OCI-LY3 (cell line): ENCODE measurements around the gene HRCT1.

Experiments
- H2AFZ ChIP-seq: fragments of 200-600, 300-600 bp; shearing (Covaris generic); 2 replicates; pipeline ENCODE4 v1.6.0; 2014; ENCODE audit warnings: antibody characterized with exemption, low read depth, low read length
- H3K27ac ChIP-seq: fragments of 200-600, 300-600 bp; sonication (generic); 2 replicates; pipeline ENCODE4 v1.5.1; 2014; ENCODE audit warnings: mild to moderate bottlenecking, low read length, moderate library complexity, mixed read lengths
- H3K27me3 ChIP-seq: fragments of 200-600, 300-600 bp; sonication (generic); 2 replicates; pipeline ENCODE4 v1.6.1; 2014; ENCODE audit warnings: low read depth, low read length, mixed read lengths
- H3K36me3 ChIP-seq: fragments of 200-600, 300-600 bp; sonication (generic); replicated peaks from 2 replicates; pipeline ENCODE3; 2014; ENCODE audit warnings: low read depth, low read length, mixed read lengths
- H3K4me1 ChIP-seq: fragments of 300-600, 200-600 bp; sonication (generic); 2 replicates; pipeline ENCODE4 v1.6.1; 2014; ENCODE audit warnings: low read length, mixed read lengths
- H3K4me2 ChIP-seq: fragments of 200-600, 300-600 bp; sonication (generic); 2 replicates; pipeline ENCODE4 v1.6.1; 2014; ENCODE audit warnings: low read length, mixed read lengths
- H3K4me3 ChIP-seq: fragments of 300-600, 200-600 bp; sonication (generic); 2 replicates; pipeline ENCODE4 v1.5.1; 2014; ENCODE audit warnings: antibody characterized with exemption, mild to moderate bottlenecking, low read length, moderate library complexity
- H3K79me2 ChIP-seq: fragments of 300-600, 200-600 bp; shearing (Covaris generic); 2 replicates; pipeline ENCODE4 v1.6.1; 2014; ENCODE audit warnings: mild to moderate bottlenecking, low read length, mixed read lengths
- H3K9ac ChIP-seq: fragments of 300-600, 200-600 bp; shearing (Covaris generic); 2 replicates; pipeline ENCODE4 v1.6.0; 2014; ENCODE audit warnings: mild to moderate bottlenecking, low read length, moderate library complexity
- H3K9me3 ChIP-seq: fragments of 200-600, 300-600 bp; shearing (Covaris generic); 2 replicates; pipeline ENCODE4 v1.6.1; 2014; ENCODE audit warnings: low read length, mixed read lengths; ENCODE audit not compliant: insufficient read depth
- H4K20me1 ChIP-seq: fragments of 200-600, 300-600 bp; sonication (generic); 2 replicates; pipeline ENCODE4 v1.6.1; 2016; ENCODE audit warnings: low read length, mixed read lengths; ENCODE audit not compliant: insufficient read depth
- CTCF ChIP-seq: fragments of 200-600, 300-600 bp; sonication (generic); IDR thresholded peaks from 2 replicates; pipeline ENCODE4 v1.5.1; 2014; ENCODE audit warnings: antibody characterized with exemption, low read length, low read depth
- EZH2phosphoT487 ChIP-seq: fragments of 200-600 bp; shearing (Covaris generic); IDR thresholded peaks from 2 replicates; pipeline ENCODE4 v1.6.1; 2018; ENCODE audit warnings: antibody characterized with exemption, mixed run types, low read depth

HRCT1 gene

DNA sequence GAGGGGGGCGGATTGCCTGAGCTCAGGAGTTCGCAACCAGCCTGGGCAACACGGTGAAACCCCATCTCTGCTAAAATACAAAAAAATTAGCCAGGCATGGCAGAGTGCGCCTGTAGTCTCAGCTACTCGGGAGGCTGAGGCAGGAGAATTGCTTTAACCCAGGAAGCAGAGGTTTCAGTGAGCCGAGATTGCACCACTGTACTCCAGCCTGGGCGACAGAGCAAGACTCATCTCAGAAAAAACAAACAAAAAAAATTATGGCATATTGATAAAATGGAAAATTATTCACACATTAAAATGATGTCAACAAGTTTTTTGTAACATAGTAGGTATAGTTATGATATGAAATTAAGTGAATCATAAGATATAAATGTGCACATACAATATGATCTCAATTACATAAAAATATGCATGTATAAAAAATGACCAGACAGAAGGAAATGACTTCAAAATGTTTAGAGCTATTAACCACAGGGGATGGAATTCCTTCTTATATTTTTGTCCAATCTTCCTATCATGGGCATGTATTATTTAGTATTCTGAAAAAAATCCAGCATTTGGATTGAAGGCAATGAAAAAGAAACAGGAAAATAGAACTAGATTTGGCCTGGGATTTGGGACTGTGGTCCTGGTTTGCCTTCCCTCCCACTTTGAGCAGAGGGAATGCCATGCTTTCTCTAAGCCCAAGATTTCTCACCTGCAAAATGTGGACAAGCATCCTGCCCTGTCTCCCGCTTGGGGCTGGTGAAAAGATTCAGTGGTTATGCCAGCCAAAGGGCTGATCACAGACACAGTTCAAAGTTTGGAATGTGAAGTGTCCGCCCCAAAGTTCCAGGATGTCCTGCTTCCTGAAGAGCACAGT is 22.8 kb downstream of the HRCT1 start:
- Histone ChIP-seq H3K4me3 (no peak overlapping the region), H3K4me1 (peaks cover 12% of the 10 kb centered on the region; the same call in 1 of the 2 replicates), H3K27me3 (peaks cover 36% of the 10 kb centered on the region), H2AFZ (no peak overlapping the region), H3K4me2 (no peak overlapping the region), H3K9ac (no peak overlapping the region), H3K36me3 (no peaks in the 10 kb centered on the region), H3K79me2 (no peaks in the 10 kb centered on the region), H3K27ac (no peak overlapping the region), H3K9me3 (no peaks in the 10 kb centered on the region), H4K20me1 (no peaks in the 10 kb centered on the region)
- TF ChIP-seq EZH2phosphoT487, result no peak

- peaks cover 34% of the 10 kb centered on the region for H3K27me3 ChIP-seq
- no peak overlapping the region for H3K4me2 ChIP-seq
- no peak overlapping the region for H3K27ac ChIP-seq
- no peak overlapping the region for H3K9ac ChIP-seq
- TF ChIP-seq CTCF (no peak), EZH2phosphoT487 (no peak)
- no peak overlapping the region for H2AFZ ChIP-seq
- no peak overlapping the region for H3K4me3 ChIP-seq
- H3K36me3 ChIP-seq, result no peaks in the 10 kb centered on the region
- H3K4me1 ChIP-seq, result peaks cover 12% of the 10 kb centered on the region; the same call in 1 of the 2 replicates
- H3K9me3 ChIP-seq, result no peaks in the 10 kb centered on the region
- H4K20me1 ChIP-seq, result no peaks in the 10 kb centered on the region
- H3K79me2 ChIP-seq, result no peaks in the 10 kb centered on the region
Observed at GRCh38 chr9:35929453-35929718, 23.4 kb downstream of the HRCT1 start.

DNA sequence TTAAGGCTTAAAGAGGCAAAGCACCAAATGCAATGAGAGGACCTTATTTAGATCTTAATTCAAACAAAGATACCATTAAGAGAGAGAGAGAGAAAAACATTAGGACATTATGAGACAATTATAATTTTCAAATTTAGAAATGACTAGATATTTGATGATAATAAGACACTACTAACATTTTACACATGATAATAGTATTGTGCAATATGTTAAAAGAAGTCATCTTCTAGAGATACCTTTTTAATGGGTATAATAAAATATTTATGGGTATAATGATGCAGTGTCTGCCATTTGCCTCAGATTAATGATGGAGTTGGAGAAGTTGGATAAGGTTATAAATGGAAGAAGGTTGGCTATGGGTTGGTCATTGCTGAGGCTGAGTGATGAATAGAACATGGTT is 24.5 kb downstream of the HRCT1 start:
- Histone ChIP-seq H3K4me2 (no peak overlapping the region), H3K27me3 (peaks cover 34% of the 10 kb centered on the region), H3K36me3 (no peaks in the 10 kb centered on the region), H3K4me1 (peaks cover 12% of the 10 kb centered on the region; the same call in 1 of the 2 replicates), H3K9me3 (no peaks in the 10 kb centered on the region), H3K4me3 (no peak overlapping the region), H4K20me1 (no peaks in the 10 kb centered on the region), H3K27ac (no peak overlapping the region), H2AFZ (no peak overlapping the region), H3K9ac (no peak overlapping the region), H3K79me2 (no peaks in the 10 kb centered on the region)
- TF ChIP-seq CTCF (no peak), EZH2phosphoT487 (no peak)

- no peaks in the 10 kb centered on the region for H4K20me1 ChIP-seq
- H3K79me2 ChIP-seq, result no peaks in the 10 kb centered on the region
- no peak overlapping the region for H3K4me2 ChIP-seq
- peaks cover 12% of the 10 kb centered on the region; the same call in 1 of the 2 replicates for H3K4me1 ChIP-seq
- H3K4me3 ChIP-seq, result no peak overlapping the region
- no peak overlapping the region for H2AFZ ChIP-seq
- H3K27ac ChIP-seq, result no peak overlapping the region
- TF ChIP-seq EZH2phosphoT487 (no peak), CTCF (no peak)
- H3K36me3 ChIP-seq, result no peaks in the 10 kb centered on the region
- peaks cover 34% of the 10 kb centered on the region for H3K27me3 ChIP-seq
- H3K9me3 ChIP-seq, result no peaks in the 10 kb centered on the region
- no peak overlapping the region for H3K9ac ChIP-seq
Observed at GRCh38 chr9:35930989-35931388, 25.0 kb downstream of the HRCT1 start.
